CD1c-positive myeloid dendritic cell (primary cell): ENCODE measurements around the gene ADAMTS2.

ENCODE experiments used
- DNase-seq: peaks from one replicate; pipeline ENCODE4 v3.0.0-alpha.2; 2016; ENCODE audit errors: extremely low spot score

ADAMTS2 gene

GRCh38 chr5:179139111-179139935 is 205.9 kb downstream of the ADAMTS2 start:
- no peak for DNase-seq

DNA sequence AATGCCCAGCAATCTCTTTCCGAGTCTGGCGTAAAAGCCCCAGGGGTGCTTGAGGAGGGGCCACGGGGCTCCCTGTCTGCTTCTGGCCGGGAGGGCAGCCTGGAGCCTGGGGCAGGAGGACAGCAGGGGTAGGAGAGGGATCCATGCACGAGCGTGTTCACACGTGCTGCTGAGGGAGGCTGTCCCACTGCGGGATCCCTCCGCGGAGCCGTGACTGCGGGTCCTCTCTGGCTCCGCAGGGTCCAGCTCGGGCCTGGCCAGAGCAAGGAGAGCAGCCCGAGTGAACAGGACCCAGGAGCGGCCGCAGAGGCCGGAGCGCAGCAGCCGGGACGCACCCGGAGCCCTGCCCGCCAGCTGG is 206.7 kb downstream of the ADAMTS2 start:
- no peak for DNase-seq

DNA sequence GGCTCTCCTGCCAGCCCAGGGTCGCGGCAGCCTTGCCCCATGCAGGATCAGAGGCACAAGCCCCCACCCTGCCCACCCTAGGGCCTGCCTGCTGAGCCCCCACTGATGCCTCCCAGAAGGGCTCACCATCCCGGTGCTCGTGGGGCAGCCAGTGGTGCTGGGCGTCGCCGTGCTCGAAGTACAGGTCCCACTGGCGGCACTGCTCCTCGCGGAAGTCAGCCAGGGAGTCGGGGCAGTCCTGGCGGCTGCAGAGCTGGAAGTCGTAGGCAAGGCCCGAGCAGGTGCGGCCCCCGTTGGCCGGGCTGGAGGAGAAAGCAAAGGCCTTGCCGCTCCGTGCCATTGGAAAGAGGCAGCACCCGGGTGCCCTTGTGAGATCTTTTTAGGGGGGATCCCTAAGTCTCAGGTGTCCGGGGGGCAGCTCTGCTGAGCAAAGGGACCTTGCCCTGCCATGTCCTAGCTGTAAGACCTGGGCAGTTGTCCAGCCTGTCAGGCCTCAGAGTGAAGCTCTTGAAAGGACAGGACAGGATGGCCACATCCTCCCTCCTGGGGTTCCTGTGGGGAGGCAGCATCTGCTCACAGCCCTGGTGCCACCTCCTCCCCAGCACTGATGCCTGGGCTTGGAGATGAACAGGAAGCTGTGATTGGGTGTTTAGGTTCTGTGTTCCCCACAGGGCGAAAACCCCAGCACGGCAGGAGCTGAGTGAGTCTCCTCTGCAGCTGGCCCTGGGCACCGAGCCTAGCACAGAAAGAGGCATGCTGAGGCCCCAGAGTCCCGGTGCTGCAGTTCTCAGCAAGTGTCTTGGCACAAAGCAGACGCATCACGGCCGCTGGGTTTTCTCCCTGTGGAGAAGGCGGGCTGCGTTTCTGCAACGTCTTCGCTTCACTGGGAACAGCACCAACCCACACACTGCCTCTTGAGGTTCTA is 207.4 kb downstream of the ADAMTS2 start:
- DNase-seq: no peak

- no peak for DNase-seq
Measured at GRCh38 chr5:179137016-179137642, 208.1 kb downstream of the ADAMTS2 start.

- no peak for DNase-seq
Measured at GRCh38 chr5:179135441-179136215, 209.6 kb downstream of the ADAMTS2 start.

GRCh38 chr5:179135006-179135405 is 210.3 kb downstream of the ADAMTS2 start:
- DNase-seq: no peak

DNA sequence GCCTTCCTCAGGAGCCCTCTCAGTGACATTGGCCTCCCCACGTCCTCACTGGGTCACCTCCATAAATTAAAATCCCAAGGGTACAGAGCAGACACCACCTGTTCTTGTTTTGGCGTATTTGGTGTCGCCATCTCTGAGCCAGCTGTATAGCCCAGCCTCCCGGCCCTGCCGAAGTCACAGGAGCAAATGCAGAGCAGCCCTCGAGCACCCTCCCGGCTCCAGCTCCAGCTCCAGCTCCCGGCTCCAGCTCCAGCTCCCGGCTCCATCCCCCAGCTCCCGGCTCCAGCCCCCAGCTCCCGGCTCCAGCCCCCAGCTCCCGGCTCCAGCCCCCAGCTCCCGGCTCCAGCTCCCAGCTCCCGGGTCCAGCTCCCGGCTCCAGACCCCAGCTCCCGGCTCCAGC is 210.8 kb downstream of the ADAMTS2 start:
- no peak for DNase-seq

DNA sequence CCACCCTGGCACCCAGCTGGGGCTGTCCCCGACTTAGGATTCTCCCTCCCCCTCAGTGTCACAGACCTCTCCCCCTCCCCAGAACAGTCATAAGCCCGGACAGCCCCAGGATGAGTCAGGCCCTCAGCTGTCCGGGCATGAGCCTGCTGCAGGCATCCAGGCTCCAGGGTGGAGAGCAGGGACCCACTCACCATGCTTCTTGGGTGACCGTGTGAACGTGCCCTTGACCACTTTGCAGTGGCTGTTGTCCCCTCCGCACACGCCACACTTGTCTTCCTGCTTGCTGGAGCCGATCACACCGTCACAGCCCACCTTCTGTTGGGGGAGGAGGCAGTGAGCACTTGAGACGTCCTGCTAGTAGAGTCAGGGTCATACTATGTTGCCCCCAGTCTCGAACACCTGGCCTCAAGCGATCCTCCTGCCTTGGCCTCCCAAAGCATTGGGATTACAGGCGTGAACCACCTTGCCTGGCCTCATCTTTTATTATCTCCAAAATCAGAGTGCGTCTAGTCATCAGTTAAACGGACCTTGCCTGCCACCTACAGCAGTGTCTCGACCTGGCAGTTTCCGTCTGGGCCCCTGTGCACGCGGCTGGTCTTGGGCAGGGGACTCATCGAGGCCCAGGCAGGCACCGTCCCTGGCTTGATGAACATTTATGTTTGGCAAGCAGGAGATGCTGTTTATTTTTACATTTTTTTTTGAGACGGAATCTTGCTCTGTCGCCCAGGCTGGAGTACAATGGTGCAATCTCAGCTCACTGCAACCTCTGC is 212.5 kb downstream of the ADAMTS2 start:
- no peak for DNase-seq

- DNase-seq: no peak
Measured at GRCh38 chr5:179131886-179132585, 213.2 kb downstream of the ADAMTS2 start.

GRCh38 chr5:179131321-179131835 is 213.9 kb downstream of the ADAMTS2 start:
- DNase-seq: no peak

- no peak for DNase-seq
Measured at GRCh38 chr5:179130101-179130681, 215.1 kb downstream of the ADAMTS2 start.

GRCh38 chr5:179129607-179130071 is 215.6 kb downstream of the ADAMTS2 start:
- DNase-seq: no peak

- no peak for DNase-seq
Measured at GRCh38 chr5:179128976-179129375, 216.3 kb downstream of the ADAMTS2 start.

DNA sequence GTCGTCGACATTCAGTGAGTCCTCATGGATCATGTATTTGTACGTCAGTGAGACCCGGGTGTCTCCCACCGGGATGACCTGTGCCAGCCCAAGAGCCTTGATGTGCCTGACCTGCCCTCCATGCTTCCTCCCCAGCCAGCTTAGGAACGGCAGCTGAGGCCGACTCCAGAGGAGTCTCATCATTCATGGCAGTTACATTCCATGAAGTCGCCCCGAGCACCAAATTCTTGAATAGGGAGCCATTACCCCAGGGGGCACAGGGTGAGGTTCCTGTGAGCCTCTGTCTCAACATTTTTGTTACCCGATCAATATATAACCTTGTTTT is 217.3 kb downstream of the ADAMTS2 start:
- DNase-seq: no peak

- no peak for DNase-seq
Measured at GRCh38 chr5:179127136-179128040, 217.9 kb downstream of the ADAMTS2 start.

GRCh38 chr5:179126506-179126991 is 218.7 kb downstream of the ADAMTS2 start:
- no peak for DNase-seq

- DNase-seq: no peak
Measured at GRCh38 chr5:179125789-179126505, 219.3 kb downstream of the ADAMTS2 start.
